ENCODE results near the gene NCKAP5.

The NCKAP5 gene

DNA sequence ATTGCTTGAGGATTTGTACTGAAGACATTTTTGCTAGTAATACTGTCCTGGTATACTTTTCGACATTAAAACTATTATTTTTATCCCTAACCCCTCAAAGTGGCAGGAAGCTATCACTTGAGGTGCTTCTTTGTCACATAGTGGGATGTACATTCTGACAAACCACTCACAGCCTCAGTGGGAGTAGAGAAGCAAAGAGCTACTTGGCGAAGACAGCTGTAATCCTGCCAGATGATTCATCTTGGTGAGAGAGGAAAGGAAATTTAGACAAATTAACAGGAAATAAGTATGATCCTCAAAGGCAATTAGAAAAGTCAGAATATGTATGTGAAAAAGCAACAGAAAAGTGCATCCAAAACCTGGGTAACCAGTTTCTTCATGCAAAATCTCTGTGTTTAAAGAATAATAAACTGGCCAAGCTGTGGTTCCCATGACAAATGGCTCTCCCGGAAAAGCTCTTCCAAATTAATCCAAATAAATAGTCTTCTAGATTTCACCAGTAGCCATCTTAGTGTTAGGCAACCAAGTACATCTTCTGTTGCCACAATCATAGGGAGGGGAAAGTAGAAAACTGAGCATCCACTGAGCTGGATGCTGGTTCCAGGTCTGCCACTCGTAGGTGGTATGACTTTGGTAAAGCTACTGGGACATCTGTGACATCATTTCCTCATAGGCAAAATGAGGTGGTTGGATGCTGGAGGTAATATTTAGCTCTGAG lies 590.3 kb downstream of the NCKAP5 start:
- H2AFZ ChIP-seq (ENCODE audit: insufficient read depth, low read length, poor library complexity) = no peak overlapping the region
- no CpG with 5 or more reads among the region's 4 CpGs for WGBS (ENCODE audit: extremely low coverage, insufficient coverage, insufficient read length)

DNA sequence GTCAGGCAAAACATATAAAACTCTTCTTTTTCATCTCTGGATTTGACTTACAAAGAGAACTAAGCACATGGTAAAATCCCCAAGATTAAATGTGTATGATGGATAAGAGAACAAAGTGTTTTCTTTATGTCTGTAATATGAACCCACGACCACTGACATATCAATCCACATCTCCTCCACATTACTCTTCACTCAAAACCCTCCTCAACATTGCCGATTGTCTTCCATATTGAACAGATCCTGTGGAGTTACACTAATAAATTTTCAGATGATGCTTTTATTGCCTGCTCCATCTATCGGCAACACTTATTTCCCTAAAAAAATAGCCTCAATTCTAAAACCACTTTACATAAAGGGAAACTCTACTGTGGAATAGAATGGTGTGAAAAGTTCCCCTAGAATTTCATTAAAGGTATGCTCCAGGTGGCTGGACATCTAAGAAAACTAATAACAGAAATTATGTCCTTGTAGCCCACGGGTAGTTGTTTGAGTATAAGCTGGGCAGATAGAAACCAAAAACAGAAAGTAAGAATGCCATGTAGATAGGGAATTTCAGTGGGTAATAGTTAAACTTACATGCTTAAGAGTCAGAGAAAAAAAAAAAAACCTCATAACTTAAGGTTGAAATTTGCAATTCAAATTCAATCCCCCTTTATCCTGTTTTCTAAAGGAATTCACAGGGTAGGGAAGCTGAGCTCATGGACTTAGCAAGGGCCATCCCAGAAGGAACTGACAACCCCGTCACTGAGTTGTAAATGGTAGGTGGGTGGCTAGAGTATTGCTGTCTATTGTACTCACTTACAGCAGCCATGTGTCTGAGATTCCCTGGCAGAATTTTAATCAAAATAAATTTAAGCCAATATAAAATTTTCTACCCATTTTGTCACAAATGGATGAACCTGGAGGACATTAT lies 592.8 kb downstream of the NCKAP5 start:
- H3K79me1 ChIP-seq (ENCODE audit: low read length) = no peaks in the 10 kb centered on the region
- H3K14ac ChIP-seq (ENCODE audit: low read length) = no peak overlapping the region

More for the DNA sequence above, 590.3 kb downstream of the NCKAP5 start:
- Histone ChIP-seq H2BK5ac (ENCODE audit: low read depth, low read length, poor library complexity) (no peak overlapping the region), H4K12ac (ENCODE audit: low read depth, low read length) (no peak overlapping the region), H2BK120ac (ENCODE audit: insufficient read depth, low read length, poor library complexity) (no peak overlapping the region), H3K4me3 (ENCODE audit: low read depth, low read length) (no peak overlapping the region), H3K79me1 (ENCODE audit: low read length) (no peaks in the 10 kb centered on the region), H3K18ac (ENCODE audit: low read length) (no peak overlapping the region), H3K9me3 (ENCODE audit: insufficient read depth, low read depth, low read length) (no peaks in the 10 kb centered on the region), H3K79me2 (ENCODE audit: control insufficient read depth, insufficient read depth, low read length, poor library complexity) (no peaks in the 10 kb centered on the region), H4K8ac (ENCODE audit: low read depth, low read length) (no peak overlapping the region), H3K9ac (ENCODE audit: low read length) (no peak overlapping the region), H3K23ac (ENCODE audit: low read length) (no peak overlapping the region), H3K27me3 (ENCODE audit: insufficient read depth, low read length) (no peaks in the 10 kb centered on the region), H3K4me1 (ENCODE audit: control insufficient read depth in 1 of 2, insufficient read depth in 2 of 2, low read length in 2 of 2) (peaks cover 0 to 3% of the 10 kb centered on the region in 2 experiments), H3K27ac (ENCODE audit: low read depth, low read length) (no peak overlapping the region), H3K14ac (ENCODE audit: low read length) (no peak overlapping the region), H4K91ac (ENCODE audit: low read depth, low read length) (no peak overlapping the region), H3K36me3 (ENCODE audit: control insufficient read depth in 1 of 2, insufficient read depth in 2 of 2, low read length in 2 of 2) (no peaks in the 10 kb centered on the region), H3K4me2 (ENCODE audit: low read length) (no peak overlapping the region), H2BK12ac (ENCODE audit: low read length) (no peak overlapping the region), H2AK5ac (ENCODE audit: low read length) (no peak overlapping the region), H3K4ac (ENCODE audit: low read depth, low read length) (no peak overlapping the region)
- DNase-seq = no peak

DNA sequence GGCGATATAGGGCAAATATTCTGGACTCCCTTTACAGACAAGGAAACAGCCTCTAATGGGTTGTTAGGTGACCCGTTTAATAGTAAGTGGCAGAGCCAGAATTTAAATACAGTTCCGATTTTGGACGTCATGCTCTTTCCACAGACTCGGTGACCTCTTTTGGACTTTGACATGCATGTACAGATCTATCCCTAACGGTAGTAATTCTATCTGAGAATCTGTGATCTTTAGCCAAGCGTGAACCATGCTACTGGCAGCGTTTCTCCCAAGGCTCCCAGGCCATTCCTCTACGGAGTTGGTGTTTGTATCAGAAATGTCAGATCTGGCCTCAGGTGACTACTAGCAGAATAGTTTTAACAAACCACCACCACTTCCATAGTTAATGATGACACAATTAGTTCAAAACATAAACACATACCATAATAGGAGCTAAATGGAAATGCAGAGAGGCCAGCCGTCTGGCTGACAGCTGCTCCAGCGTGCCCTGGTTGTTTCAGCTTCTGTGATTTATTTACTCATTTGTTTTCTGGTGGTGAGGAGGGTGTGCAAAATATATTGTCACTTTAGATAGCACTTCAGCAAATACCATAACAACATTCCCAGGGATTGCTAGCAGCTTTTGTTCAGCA lies 593.7 kb downstream of the NCKAP5 start:
- Histone ChIP-seq H4K91ac (ENCODE audit: low read depth, low read length) (no peak overlapping the region), H2BK12ac (ENCODE audit: low read length) (no peak overlapping the region), H2AK5ac (ENCODE audit: low read length) (no peak overlapping the region), H3K4me2 (ENCODE audit: low read length) (no peak overlapping the region), H2AFZ (ENCODE audit: insufficient read depth, low read length, poor library complexity) (no peak overlapping the region), H3K4me1 (ENCODE audit: control insufficient read depth in 1 of 2, insufficient read depth in 2 of 2, low read length in 2 of 2) (peaks cover 3 to 9% of the 10 kb centered on the region in 2 experiments), H3K14ac (ENCODE audit: low read length) (no peak overlapping the region), H3K79me1 (ENCODE audit: low read length) (no peaks in the 10 kb centered on the region), H3K36me3 (ENCODE audit: control insufficient read depth in 1 of 2, insufficient read depth in 2 of 2, low read length in 2 of 2) (no peaks in the 10 kb centered on the region), H3K4ac (ENCODE audit: low read depth, low read length) (no peak overlapping the region), H2BK120ac (ENCODE audit: insufficient read depth, low read length, poor library complexity) (no peak overlapping the region), H3K23ac (ENCODE audit: low read length) (no peak overlapping the region), H3K27ac (ENCODE audit: low read depth, low read length) (no peak overlapping the region), H4K12ac (ENCODE audit: low read depth, low read length) (no peak overlapping the region), H3K79me2 (ENCODE audit: control insufficient read depth, insufficient read depth, low read length, poor library complexity) (no peaks in the 10 kb centered on the region), H3K9ac (ENCODE audit: low read length) (no peak overlapping the region), H3K4me3 (ENCODE audit: low read depth, low read length) (no peak overlapping the region), H4K8ac (ENCODE audit: low read depth, low read length) (no peak overlapping the region), H3K9me3 (ENCODE audit: insufficient read depth, low read depth, low read length) (no peaks in the 10 kb centered on the region), H2BK5ac (ENCODE audit: low read depth, low read length, poor library complexity) (no peak overlapping the region), H3K18ac (ENCODE audit: low read length) (no peak overlapping the region), H3K27me3 (ENCODE audit: insufficient read depth, low read length) (no peaks in the 10 kb centered on the region)
- DNase-seq = no peak
- no CpG with 5 or more reads among the region's 11 CpGs for WGBS (ENCODE audit: extremely low coverage, insufficient coverage, insufficient read length)

More for the DNA sequence above, 592.8 kb downstream of the NCKAP5 start:
- Histone ChIP-seq H3K4me3 (ENCODE audit: low read depth, low read length) (no peak overlapping the region), H2AK5ac (ENCODE audit: low read length) (no peak overlapping the region), H2BK5ac (ENCODE audit: low read depth, low read length, poor library complexity) (no peak overlapping the region), H2AFZ (ENCODE audit: insufficient read depth, low read length, poor library complexity) (no peak overlapping the region), H3K27ac (ENCODE audit: low read depth, low read length) (no peak overlapping the region), H3K9ac (ENCODE audit: low read length) (no peak overlapping the region), H3K4me1 (ENCODE audit: control insufficient read depth in 1 of 2, insufficient read depth in 2 of 2, low read length in 2 of 2) (peaks cover 3 to 8% of the 10 kb centered on the region in 2 experiments), H3K4me2 (ENCODE audit: low read length) (no peak overlapping the region), H3K18ac (ENCODE audit: low read length) (no peak overlapping the region), H4K8ac (ENCODE audit: low read depth, low read length) (no peak overlapping the region), H3K23ac (ENCODE audit: low read length) (no peak overlapping the region), H2BK120ac (ENCODE audit: insufficient read depth, low read length, poor library complexity) (no peak overlapping the region), H3K9me3 (ENCODE audit: insufficient read depth, low read depth, low read length) (no peaks in the 10 kb centered on the region), H3K4ac (ENCODE audit: low read depth, low read length) (no peak overlapping the region), H3K79me2 (ENCODE audit: control insufficient read depth, insufficient read depth, low read length, poor library complexity) (no peaks in the 10 kb centered on the region), H2BK12ac (ENCODE audit: low read length) (no peak overlapping the region), H3K36me3 (ENCODE audit: control insufficient read depth in 1 of 2, insufficient read depth in 2 of 2, low read length in 2 of 2) (no peaks in the 10 kb centered on the region), H4K91ac (ENCODE audit: low read depth, low read length) (no peak overlapping the region), H3K27me3 (ENCODE audit: insufficient read depth, low read length) (no peaks in the 10 kb centered on the region), H4K12ac (ENCODE audit: low read depth, low read length) (no peak overlapping the region)
- no peak for DNase-seq
- WGBS (ENCODE audit: extremely low coverage, insufficient coverage, insufficient read length) = 100% methylated on average over 1 of the region's 5 CpGs

- Histone ChIP-seq H3K18ac (ENCODE audit: low read length) (no peak overlapping the region), H4K12ac (ENCODE audit: low read depth, low read length) (no peak overlapping the region), H4K91ac (ENCODE audit: low read depth, low read length) (no peak overlapping the region), H3K79me2 (ENCODE audit: control insufficient read depth, insufficient read depth, low read length, poor library complexity) (no peaks in the 10 kb centered on the region), H3K9me3 (ENCODE audit: insufficient read depth, low read depth, low read length) (no peaks in the 10 kb centered on the region), H3K4me3 (ENCODE audit: low read depth, low read length) (no peak overlapping the region), H3K9ac (ENCODE audit: low read length) (no peak overlapping the region), H3K23ac (ENCODE audit: low read length) (no peak overlapping the region), H3K4ac (ENCODE audit: low read depth, low read length) (no peak overlapping the region), H2BK12ac (ENCODE audit: low read length) (no peak overlapping the region), H3K36me3 (ENCODE audit: control insufficient read depth in 1 of 2, insufficient read depth in 2 of 2, low read length in 2 of 2) (no peaks in the 10 kb centered on the region), H2AK5ac (ENCODE audit: low read length) (no peak overlapping the region), H2AFZ (ENCODE audit: insufficient read depth, low read length, poor library complexity) (no peak overlapping the region), H3K27ac (ENCODE audit: low read depth, low read length) (no peak overlapping the region), H3K4me1 (ENCODE audit: control insufficient read depth in 1 of 2, insufficient read depth in 2 of 2, low read length in 2 of 2) (peaks cover 3 to 10% of the 10 kb centered on the region in 2 experiments), H3K79me1 (ENCODE audit: low read length) (no peaks in the 10 kb centered on the region), H4K8ac (ENCODE audit: low read depth, low read length) (no peak overlapping the region), H3K4me2 (ENCODE audit: low read length) (no peak overlapping the region), H3K14ac (ENCODE audit: low read length) (no peak overlapping the region), H2BK5ac (ENCODE audit: low read depth, low read length, poor library complexity) (no peak overlapping the region), H3K27me3 (ENCODE audit: insufficient read depth, low read length) (no peaks in the 10 kb centered on the region), H2BK120ac (ENCODE audit: insufficient read depth, low read length, poor library complexity) (no peak overlapping the region)
- no CpG with 5 or more reads among the region's 7 CpGs for WGBS (ENCODE audit: extremely low coverage, insufficient coverage, insufficient read length)
- DNase-seq = no peak
Measured at GRCh38 chr2:132971310-132972061, 596.8 kb downstream of the NCKAP5 start.
